HuH-7 (cell line): ENCODE results near the gene IKZF3.
"Not testable (repeated sequence)": the region's sequence is repeated elsewhere in the genome, so short reads cannot be mapped to it uniquely, and the experiment has no call there.

Experiments
- DNase-seq: peaks from one replicate; pipeline ENCODE4 v3.0.0; 2011; ENCODE audit warnings: low spot score

Gene IKZF3

GRCh38 chr17:39754958-39755553, 109.1 kb downstream of the IKZF3 start:
- DNase-seq = no peak

GRCh38 chr17:39754161-39754957, 109.8 kb downstream of the IKZF3 start:
- peak; percentile 95 for DNase-seq

DNA sequence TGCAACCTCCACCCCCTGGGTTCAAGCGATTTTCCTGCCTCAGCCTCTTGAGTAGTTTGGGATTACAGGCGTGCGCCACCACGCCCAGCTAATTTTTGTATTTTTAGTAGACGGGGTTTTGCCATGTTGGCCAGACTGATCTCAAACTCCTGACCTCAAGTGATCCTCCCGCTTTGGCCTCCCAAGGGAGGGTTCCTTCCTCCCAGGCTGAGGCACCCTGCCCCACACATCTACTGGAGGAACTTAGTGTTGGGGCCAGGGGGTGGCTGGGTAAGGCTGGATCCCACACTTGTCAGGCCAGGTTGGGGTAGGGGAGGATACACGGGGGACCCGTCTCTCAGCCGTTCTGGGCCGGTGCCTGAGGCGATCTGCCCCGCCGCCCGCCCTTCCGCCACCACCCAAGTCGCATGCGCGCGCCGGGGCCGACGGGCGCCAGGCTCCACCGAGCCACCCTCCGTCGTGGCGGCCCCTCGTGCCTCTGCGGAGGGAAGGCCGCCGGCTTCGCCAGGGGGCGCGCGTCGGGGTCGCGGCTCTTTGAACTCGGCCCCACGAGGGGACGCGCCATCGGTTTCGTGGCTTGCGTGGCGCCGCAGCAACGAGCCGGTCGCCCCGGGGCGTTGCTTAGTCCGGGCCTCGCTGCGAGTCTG, 110.5 kb downstream of the IKZF3 start:
- peak; percentile 62 for DNase-seq

DNA sequence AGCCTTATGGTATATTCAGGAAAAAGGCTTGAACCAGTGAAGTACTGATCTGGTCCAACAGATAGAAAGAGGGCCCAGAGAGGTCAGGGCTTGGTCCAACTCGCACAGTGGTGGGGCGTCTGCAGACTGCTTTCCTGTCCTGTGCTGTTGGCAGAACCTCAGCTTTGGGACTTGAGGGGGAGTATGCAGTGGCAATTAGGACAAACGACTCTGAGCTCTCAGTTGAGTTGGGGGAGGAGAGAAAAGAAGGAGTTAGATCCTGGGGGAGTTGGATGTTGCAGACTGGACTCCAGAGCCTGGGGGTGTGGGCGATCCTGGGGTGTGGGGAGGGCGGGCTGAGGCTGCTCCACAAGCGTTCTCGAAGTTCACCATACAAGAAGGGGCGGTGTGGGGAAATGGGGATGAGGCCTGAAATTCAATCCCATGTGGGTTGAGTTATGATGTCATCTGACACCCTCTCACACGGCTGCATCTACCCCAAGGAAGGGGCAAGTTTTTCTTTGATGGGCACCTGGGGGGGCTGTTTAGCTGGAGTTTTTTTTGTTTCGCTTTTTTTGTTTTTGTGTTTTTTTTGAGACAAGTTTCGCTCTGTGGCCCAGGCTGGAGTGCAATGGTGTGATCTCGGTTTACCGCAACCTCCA, 111.8 kb downstream of the IKZF3 start:
- no peak for DNase-seq

DNA sequence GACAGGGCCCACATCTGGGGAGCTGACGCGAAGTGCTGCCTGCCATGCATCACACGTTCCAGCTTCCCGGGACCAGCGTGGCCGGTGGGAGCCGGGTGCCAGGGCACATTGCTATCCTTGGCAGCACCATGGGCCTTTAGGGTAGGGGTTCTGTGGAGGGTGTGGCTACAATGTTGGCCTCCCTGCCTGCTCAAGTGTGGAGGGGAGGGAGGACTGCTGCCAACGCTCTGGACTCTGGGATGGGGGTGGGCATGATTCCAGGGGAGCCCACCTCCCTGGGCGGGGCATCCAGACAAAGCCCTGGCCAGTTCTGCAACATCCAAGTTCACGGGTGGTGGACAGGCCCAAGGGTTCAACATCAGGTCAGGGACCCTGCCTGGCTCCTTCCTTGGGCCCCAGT, 112.5 kb downstream of the IKZF3 start:
- DNase-seq = no peak

DNA sequence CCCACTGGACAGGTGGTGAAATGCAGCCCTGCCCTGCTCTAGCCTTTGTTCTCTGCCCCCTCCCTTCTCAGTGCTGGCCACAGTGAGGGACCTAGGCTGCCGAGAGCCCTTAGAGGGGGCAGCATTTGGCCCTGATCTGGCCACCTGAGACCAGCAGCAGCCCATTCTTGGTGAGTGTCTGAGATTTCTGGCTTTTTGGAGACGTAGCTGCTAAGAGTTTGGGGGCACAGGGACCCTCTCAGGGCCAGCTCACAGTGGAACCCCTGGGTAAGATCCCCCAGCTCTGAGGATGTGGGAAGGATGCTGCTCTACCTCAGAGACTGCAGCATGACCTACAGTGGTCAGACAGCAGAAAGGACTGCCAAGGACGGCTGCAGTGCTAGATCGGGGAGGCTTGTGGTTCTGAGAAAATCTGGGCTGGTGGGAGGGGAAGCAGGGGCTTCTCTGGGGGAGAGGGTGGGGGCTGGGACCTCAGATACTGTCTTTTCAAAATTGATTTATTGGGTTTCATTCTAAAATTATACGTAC, 113.0 kb downstream of the IKZF3 start:
- DNase-seq = no peak

DNA sequence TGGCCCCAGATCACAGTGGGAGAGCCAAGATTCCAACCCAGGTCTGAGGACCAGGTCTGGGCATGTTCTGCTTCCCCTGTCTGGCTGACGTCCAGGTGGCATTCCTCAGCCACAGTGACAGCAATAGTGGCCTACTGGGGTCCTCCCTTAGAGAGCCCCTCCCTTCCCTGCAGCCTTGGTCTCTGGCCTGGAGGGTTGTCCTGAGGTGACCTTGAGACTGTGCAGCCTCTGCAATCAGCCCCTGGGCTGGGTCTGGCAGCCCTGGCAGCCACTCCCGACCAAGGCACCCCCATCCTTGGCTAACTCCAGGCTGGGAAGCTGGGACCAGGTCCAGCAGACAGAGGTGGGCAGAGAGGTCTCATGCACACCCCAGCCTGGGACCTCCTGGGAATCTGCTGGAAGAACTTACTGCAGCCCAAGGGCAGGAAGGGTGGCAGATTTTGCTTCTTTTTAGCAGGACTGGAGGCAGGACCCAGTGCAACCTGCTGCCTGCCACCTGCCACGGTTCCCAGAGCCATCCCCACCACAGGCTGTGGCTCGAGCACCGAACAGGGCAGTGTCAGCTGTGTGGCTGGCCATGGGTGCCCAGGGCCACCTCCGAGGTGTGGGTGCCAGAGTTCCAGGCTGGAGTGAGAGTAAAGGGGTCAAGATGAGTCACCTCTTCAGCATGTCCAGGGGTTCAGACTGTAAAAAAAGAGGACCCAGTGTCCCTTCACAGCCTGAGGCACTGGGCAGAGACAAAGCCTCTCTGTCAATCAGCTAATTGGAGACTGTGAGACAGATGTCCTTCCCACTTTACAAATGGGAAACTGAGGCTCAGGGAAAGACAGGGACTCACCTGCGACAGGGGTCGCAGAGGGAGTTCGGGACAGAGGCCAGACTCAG, 113.7 kb downstream of the IKZF3 start:
- DNase-seq = no peak

DNA sequence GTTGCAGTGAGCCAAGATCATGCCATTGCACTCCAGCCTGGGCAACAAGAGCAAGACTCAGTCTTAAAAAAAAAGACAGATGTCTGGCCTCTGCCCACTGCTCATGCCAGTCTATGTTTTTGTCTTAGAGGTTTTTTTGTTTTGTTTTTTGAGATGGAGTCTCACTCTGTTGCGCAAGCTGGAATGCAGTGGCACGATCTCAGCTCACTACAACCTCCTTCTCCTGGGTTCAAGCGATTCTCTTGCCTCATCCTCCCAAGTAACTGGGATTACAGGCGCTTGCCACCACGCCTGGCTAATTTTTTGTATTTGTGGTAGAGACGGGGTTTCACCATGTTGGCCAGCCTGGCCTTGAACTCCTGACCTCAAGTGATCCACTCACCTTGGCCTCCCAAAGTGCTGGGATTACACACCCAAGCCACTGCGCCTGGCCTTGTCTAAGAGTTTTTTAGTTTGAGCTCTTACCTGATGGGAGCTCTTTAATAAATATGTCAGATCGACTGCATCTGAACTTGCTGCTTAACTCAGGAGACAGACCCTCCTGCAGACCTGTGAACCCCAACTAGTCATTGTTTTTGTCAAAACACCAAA, 115.6 kb downstream of the IKZF3 start:
- not testable (repeated sequence) for DNase-seq

- no peak for DNase-seq
Observed at GRCh38 chr17:39747745-39748144, 116.4 kb downstream of the IKZF3 start.

- DNase-seq = no peak
Observed at GRCh38 chr17:39746145-39746461, 118.0 kb downstream of the IKZF3 start.

GRCh38 chr17:39745335-39746144, 118.6 kb downstream of the IKZF3 start:
- no peak for DNase-seq

DNA sequence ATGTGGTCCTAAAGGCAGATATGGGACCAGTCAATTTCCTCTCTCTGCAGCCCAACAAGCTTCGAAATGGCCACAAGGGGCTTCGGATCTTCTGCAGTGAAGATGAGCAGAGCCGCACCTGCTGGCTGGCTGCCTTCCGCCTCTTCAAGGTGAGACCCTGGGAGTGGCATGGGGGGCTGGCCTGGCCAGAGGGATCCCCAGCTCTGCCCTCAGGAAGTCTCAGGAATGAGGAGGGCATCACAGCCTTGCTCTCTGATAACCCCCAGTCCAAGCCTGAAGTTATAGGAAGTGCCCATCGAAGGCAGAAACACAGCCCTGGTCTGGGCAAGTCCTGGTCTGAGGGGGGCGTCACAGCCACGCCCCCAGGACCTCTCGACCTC, 119.3 kb downstream of the IKZF3 start:
- DNase-seq = no peak

- DNase-seq = no peak
Observed at GRCh38 chr17:39744075-39744835, 119.9 kb downstream of the IKZF3 start.

- DNase-seq = no peak
Observed at GRCh38 chr17:39742856-39743436, 121.2 kb downstream of the IKZF3 start.

DNA sequence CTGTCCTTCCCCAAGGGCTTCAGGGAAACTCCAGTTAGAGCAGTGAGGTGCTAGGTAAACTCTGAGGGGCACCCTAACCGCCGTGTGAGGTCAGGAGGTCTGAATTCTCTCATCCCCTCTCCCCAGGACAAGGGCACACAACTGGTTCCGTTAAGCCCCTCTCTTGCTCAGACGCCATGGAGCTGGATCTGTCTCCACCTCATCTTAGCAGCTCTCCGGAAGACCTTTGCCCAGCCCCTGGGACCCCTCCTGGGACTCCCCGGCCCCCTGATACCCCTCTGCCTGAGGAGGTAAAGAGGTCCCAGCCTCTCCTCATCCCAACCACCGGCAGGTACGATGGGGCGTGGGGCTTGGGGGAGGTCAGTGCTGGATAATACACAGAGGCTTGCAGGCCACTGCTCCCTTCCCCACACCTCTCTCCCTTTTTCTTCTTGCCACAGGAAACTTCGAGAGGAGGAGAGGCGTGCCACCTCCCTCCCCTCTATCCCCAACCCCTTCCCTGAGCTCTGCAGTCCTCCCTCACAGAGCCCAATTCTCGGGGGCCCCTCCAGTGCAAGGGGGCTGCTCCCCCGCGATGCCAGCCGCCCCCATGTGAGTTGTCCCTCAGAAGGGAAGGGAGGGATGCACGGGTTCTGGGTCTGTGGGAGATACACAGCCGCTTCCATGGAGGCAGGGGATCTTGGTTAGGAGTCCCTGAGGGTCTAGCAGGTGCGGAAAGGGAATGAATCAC, 121.8 kb downstream of the IKZF3 start:
- no peak for DNase-seq

DNA sequence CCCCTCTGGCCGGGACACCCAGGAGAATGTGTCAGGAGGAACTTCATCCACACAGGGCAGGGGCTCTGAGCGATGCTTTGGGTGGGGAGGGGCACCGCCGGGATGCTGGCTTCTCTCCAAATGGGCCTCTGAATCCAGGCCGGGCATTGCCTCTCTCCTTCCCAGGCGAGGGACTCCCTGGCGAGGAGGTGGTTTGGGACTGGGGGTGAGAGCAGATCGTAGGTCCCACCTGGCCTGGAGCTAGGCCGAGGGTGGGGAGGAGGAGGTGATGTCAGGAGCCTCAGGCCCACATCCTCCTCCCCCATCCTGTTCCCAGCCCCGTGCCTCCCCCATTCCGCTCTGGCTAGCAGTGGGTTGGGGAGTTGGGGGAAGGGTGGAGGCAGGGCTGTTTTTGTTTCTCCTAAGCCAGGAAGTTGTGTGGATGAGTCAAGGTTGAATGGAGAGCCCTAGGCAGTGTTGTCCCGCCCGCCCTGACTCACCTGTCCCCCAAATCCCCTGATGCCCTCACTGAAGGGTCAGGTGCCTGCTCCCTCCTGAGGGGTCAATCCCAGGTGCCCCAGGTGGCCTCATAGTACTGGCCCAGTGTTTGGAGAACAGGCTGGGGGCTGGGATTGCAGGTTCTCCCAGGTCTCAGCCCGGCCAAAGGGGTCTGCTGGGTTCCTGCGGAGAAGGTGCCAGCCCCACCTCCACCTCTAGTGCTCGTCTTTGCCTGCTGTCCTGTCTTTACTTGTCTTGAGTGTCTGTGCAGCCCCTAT, 123.6 kb downstream of the IKZF3 start:
- no peak for DNase-seq

DNA sequence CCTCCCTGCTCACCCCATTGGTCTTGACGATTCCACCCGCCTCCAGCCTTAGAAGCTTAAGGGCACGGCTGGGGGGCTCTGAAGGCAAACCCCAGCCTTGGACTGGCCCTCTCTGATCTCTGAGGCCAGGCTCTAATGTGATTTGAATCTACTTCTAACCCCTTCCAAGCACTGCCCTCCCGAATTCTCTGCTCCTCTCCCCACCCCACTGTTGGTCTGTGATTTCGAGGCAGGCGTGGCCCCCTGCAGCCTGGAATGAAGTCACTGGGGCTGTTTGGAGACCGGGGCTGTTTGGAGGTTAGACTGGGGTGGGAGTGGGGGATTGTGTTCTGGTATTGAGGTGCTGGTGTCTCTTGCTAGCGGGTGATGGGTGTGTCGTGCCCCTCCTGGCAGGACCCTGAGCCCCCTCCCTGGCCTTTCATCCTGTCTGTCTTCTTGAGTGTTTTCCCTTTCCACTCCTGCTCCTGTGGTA, 124.2 kb downstream of the IKZF3 start:
- DNase-seq = no peak
